Left renal cortex interstitium (tissue), 4 donors: ENCODE measurements around the gene RAD21L1. TPM values are rescaled to one million over a fixed set of nuclear protein-coding genes. Genes with fewer than 3 reads are reported as not detected.

Experiments
- DNase-seq, 4 donors: peaks; one replicate each; pipeline ENCODE4 v3.0.0-alpha.2; 2013; ENCODE audit warnings: low read depth in 4 of 4, low spot score in 2 of 4, missing footprints in 1 of 4
- polyA plus RNA-seq, 4 donors: library from polyadenylated mRNA; unstranded; fragments of 120-200 nt; gene quantifications; one replicate each; pipeline ENCODE4 v1.2.1, GENCODE V29; 2013; ENCODE audit not compliant: insufficient read length in 4 of 4

Gene RAD21L1
- polyA plus RNA-seq, 4 donors, result not detected

- DNase-seq, result no peak
Observed at GRCh38 chr20:1291191-1291741, 65.4 kb downstream of the RAD21L1 start.

GRCh38 chr20:1292620-1293019 is 66.8 kb downstream of the RAD21L1 start:
- no peak for DNase-seq

DNA sequence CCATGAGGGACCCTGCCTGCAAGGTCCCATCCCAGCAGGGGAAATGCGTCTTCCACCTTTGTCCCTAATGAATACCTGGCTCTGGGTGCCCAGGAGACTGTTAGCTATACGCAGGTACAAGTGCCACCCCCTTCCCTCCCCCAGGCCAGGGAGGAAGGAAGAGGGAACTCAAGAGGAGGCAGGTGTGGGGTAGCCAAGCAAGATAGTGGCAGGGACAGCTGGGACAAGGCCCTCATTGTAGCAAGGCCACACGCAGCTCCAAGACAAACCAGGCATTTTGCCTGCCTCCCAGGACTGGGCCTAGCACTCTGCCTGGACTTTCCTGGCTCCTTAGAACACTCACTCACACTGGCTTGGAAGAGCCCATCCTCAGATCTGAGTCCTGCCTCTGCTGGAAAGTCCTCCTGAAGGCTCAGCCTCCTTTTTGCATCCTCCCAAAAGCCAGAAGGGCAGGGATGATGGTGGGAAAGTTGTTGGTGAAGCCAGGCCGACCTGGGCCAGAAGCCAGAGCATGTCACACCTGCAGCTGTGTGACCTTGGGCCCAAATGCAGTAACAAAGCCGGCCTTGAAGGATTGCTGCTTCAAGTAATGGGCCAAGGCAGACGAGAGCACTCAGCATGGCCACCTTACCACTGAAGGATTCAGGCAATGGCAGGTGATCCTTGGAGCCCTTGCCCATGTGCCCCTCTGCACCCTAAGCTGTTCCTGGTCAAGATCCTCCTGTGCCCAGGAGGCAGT is 68.0 kb downstream of the RAD21L1 start:
- no peak for DNase-seq

- no peak for DNase-seq
Observed at GRCh38 chr20:1294497-1294896, 68.7 kb downstream of the RAD21L1 start.

DNA sequence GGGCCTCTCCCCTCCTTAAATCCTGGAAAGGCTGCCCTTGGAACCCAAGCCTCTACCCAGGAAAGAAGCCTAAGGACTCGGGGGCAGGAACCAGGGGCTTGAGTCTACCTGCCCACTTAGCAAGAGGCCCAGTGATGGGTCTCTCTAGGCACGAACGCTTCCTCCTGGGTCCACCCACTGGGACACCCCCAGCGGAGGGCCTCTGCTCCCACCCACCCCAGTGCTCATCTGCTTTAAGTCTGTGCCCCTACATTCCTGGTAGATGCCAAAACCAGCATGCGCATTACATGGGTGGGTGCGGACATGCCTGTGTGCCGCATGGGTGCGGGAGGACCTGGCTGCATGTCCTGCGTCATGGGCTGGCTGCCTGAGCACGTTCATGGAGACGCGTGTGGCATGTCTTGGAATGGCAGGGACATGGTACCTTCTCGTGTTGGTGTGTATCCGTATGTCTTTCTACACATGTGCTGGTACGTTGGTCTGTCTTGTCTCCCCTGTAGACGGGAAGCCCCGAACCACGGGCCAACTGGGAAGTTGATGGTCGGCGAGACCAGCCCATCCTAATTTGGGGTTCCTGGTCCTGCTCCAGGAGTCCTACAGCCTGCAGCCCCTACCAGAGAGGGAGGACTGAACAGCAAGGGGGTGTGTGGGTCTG is 69.6 kb downstream of the RAD21L1 start:
- DNase-seq, result no peak

GRCh38 chr20:1296117-1296610 is 70.3 kb downstream of the RAD21L1 start:
- DNase-seq, result no peak

DNA sequence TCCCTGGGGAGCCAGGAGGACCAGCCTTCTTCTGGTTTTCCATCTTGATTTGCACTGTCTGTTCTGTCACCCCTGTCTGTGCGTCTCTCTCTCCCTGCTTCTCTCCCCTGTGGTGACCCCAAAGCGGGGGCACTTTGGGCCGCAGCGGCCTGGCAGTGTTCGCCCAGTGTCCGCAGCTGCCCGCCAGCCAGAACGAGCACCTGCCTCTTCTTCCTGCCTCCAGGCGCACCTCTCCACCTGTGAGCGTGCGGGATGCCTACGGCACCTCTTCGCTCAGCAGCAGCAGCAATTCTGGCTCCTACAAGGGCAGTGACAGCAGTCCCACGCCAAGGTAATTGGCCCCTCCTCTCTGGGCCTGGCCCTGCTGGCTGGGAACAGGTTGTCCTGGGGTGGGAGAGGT is 71.1 kb downstream of the RAD21L1 start:
- no peak for DNase-seq

DNA sequence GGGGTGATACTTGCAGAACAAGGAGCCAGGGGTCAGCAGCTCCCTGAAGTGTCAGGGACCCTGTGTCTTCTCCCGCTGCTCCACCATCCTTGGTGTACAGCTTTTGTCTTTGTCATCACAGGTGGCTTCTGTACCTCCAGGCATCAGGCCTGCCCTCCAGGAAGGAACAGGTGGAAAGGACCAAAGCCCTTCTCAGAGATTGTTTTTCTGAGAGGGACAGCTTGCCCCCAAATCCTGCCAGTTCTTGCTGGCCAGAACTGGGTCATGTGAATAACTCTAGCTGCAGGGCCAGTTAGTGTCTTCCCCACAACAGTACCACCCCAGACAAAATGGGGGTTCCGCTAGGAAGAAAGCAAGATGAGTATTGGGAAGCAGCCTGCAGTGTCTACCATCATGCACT is 71.6 kb downstream of the RAD21L1 start:
- DNase-seq, result no peak

- no peak for DNase-seq
Observed at GRCh38 chr20:1298166-1298565, 72.3 kb downstream of the RAD21L1 start.

DNA sequence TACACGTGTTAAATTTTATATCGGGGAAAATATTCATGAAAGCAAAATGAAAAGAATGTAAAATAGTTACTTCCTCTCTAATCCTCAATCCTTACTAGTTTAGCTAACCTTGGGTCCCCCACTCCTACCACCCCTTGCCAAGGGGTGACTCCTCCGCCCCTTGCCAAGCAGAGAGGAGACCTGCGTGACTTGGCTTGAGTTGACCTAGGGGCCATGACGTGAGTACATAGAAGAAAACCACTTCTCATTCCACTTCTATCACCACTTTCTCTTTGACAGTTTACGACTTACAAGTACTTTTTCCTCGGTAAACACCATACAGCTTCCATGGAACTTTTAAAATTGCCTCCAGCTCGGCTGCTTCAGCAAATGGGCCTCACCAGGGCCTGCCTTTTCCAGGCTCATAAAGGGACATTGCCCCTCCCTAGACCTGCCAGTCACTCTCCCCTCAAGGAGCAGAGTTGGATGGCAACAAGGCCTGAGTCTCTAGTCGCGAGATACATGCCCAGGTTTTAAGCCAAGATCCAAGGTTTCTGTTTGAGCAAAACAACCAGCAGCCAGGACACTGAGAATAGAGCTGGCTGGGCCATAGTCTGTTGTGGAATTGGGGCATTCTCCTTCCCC is 73.2 kb downstream of the RAD21L1 start:
- no peak for DNase-seq

- no peak for DNase-seq
Observed at GRCh38 chr20:1299522-1299921, 73.7 kb downstream of the RAD21L1 start.

DNA sequence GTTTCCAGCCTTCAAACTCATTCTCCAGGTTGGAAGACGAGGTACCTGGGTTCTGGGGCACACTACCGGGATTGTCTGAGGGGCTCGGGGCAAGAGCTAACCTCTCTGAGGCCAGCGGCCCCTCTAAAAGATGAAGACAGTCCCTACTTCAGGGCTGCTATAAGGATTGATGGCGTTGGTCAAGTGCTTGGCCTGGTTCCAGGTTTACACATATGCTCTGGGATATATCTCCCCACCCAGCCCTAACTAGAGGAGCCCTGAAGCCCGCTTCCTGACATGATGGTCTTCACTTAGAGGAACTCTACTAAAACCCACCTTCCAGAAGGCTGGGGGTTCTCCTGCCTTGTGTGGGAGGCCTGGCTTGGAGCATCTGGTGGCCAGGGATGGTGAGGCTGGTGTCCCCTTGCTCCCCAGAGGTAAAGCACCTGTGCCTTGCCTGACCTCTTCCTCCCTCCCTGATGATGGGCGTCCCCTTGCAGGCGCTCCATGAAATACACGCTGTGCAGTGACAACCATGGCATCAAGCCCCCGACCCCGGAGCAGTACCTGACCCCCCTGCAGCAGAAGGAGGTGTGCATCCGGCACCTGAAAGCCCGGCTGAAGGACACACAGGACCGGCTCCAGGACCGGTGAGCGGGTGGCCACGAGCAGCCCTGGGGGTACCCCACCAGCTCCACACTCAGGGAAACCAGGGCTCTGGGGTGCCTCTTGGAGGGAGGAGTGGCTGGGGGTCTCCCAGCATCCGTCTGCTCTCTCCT is 74.4 kb downstream of the RAD21L1 start:
- DNase-seq, result no peak

GRCh38 chr20:1301031-1301529 is 75.2 kb downstream of the RAD21L1 start:
- DNase-seq, result no peak

DNA sequence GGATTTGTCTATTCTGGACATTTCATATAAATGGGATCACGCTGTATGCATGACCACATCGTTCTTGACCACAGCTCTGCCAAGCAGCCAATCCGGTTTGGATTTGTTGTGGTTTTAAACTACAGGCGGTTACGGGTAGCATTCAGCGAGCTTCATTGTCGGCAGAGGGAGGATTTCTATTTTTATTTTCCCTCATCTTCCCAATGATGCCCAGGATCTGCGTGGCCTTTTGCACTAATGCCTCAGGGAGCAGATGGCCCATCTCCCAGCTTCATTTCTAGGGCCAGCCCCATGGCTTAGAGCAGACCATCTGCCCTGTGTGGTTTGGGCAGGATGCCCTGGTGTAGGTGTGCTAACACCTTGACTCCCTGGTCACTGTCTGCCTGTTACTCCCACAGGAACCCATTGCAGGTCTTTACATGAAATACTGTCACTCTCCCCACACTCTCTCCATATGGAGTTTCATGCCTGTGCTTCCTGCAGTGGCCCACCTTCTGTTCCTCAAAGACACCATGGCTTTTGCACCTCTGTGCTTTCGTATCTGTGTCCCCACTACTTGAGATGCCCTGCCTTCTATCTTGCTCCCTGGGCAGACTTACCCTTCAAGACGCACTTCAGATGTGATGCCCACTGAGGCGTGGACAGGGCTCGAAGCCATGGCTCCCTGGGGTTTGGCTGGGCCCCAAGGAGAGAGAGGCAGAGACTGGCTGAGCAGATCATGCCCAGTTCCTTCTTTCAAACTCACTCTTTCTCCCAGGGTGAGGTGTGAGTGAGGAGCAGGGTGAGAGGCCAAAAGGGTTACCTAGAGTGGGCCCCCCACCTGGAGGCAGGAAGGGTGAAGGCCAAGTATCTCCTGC is 77.1 kb downstream of the RAD21L1 start:
- DNase-seq, result no peak

DNA sequence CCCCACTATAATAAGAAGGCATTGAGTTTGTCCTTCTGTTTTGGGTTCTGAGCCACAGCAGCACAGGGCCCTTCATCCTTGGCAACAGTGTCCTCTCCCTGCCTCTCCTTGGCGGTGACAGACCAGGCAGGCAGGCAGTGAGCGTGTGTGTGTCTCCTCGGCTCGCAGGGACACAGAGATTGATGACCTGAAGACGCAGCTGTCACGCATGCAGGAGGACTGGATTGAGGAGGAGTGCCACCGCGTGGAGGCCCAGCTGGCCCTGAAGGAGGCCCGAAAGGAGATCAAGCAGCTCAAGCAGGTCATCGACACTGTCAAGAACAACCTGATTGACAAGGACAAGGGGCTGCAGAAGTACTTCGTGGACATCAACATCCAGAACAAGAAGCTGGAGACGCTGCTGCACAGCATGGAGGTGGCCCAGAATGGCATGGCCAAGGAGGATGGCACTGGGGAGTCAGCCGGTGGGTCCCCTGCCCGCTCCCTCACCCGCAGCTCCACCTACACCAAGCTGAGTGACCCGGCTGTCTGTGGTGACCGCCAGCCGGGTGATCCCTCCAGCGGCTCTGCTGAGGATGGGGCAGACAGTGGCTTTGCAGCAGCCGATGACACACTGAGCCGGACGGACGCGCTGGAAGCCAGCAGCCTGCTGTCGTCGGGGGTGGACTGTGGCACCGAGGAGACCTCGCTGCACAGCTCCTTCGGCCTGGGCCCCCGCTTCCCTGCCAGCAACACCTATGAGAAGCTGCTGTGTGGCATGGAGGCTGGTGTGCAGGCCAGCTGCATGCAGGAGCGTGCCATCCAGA is 79.1 kb downstream of the RAD21L1 start:
- no peak for DNase-seq
